GM06990 (cell line): Measurements from ENCODE around the gene ZNF445.
"Not testable (repeated sequence)": the region's sequence is repeated elsewhere in the genome, so short reads cannot be mapped to it uniquely, and the experiment has no call there.

ENCODE experiments used
- DNase-seq: peaks from one replicate; pipeline ENCODE4 v3.0.0-alpha.2; 2011; ENCODE audit not compliant: insufficient read length; ENCODE audit errors: extremely low read depth
- H3K27me3 ChIP-seq: replicated peaks from 2 replicates; pipeline ENCODE4 v1.6.0; 2011; ENCODE audit warnings: low read length; ENCODE audit not compliant: control insufficient read depth, insufficient read depth
- H3K36me3 ChIP-seq: 2 replicates; pipeline ENCODE4 v1.5.1; 2011; ENCODE audit warnings: low read length; ENCODE audit not compliant: control insufficient read depth, insufficient read depth
- H3K4me3 ChIP-seq: replicated peaks from 2 replicates; pipeline ENCODE4 v1.5.1; 2011; ENCODE audit warnings: low read depth, mild to moderate bottlenecking, control low read depth, low read length
- TF ChIP-seq, protein P1 (sequence below): IDR thresholded peaks from 2 replicates; pipeline ENCODE4 v1.5.1; 2011; ENCODE audit warnings: low read length, control low read depth, mild to moderate bottlenecking, inconsistent platforms; ENCODE audit not compliant: insufficient read depth, poor library complexity, severe bottlenecking

The ZNF445 gene

GRCh38 chr3:44476963-44477311 is 533 bp downstream of the ZNF445 start:
- Histone ChIP-seq H3K27me3 (no peaks in the 10 kb centered on the region), H3K4me3 (peak overlapping the region; percentile 57), H3K36me3 (no peaks in the 10 kb centered on the region)
- TF ChIP-seq, protein P1, sequence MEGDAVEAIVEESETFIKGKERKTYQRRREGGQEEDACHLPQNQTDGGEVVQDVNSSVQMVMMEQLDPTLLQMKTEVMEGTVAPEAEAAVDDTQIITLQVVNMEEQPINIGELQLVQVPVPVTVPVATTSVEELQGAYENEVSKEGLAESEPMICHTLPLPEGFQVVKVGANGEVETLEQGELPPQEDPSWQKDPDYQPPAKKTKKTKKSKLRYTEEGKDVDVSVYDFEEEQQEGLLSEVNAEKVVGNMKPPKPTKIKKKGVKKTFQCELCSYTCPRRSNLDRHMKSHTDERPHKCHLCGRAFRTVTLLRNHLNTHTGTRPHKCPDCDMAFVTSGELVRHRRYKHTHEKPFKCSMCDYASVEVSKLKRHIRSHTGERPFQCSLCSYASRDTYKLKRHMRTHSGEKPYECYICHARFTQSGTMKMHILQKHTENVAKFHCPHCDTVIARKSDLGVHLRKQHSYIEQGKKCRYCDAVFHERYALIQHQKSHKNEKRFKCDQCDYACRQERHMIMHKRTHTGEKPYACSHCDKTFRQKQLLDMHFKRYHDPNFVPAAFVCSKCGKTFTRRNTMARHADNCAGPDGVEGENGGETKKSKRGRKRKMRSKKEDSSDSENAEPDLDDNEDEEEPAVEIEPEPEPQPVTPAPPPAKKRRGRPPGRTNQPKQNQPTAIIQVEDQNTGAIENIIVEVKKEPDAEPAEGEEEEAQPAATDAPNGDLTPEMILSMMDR = no peak
- DNase-seq = no peak

DNA sequence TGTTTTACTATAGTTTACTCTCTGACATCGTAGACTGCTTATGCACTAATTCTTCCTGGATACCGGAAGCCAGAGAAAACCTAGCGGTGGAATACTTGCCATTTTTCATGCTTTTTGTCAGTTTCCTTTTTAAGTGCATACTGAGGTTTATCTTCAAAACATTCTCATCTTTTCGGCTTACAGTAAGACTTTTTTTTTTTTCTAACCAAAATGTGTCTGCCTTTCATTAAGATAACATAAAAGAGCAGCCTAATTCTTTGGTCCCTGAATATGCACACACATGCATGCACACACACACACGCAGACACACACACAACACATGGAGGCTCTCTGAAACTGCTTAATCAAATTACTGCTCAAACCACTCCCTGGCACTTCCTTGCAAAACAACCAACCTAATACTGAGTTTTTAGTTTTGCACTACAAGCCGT is 1.3 kb downstream of the ZNF445 start:
- TF ChIP-seq, protein P1 = no peak

DNA sequence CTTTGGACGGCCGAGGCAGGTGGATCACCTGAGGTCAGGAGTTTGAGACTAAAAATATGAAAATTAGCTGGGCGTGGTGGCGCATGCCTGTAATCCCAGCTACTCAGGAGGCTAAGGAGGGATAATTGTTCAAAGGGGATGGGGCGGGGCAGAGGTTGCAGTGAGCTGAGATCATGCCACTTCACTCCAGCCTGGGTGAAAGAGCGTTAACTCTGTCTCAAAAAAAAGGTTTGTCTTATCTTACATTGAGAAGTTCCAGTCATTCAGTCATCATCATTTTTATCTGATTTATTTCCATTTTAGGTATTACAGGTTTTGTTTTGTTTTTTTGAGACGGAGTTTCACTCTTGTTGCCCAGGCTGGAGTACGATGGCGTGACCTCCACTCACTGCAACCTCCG is 2.6 kb downstream of the ZNF445 start:
- not testable (repeated sequence) for DNase-seq, H3K36me3 ChIP-seq, H3K4me3 ChIP-seq, H3K27me3 ChIP-seq

More for the DNA sequence above, 1.3 kb downstream of the ZNF445 start:
- H3K4me3 ChIP-seq = peak overlapping the region; percentile 57
- H3K36me3 ChIP-seq = no peaks in the 10 kb centered on the region
- DNase-seq = peak; percentile 14
- H3K27me3 ChIP-seq = no peaks in the 10 kb centered on the region

DNA sequence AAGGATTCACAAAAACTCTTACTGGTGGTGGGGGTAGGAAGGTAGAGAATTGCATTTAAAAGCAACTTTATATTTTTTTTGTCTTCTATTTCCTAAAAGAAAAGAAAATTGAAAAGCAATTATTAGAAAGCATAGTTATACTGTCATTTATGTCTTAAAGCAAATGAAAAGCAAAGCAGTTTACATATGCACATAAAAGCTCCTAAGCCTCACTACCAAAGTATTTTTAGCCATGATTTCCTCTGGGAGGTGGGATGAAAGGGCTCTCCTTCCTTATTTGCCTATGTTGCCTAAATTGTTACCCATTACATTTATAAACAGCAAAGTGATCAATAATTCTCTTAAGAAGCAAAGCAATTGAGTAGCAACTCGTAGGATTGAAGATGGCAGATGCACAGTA is 7.0 kb downstream of the ZNF445 start:
- Histone ChIP-seq H3K4me3 (no peak overlapping the region), H3K27me3 (no peaks in the 10 kb centered on the region), H3K36me3 (peaks cover 7% of the 10 kb centered on the region)
- TF ChIP-seq, protein P1 = no peak
- DNase-seq = no peak

GRCh38 chr3:44469914-44470313 is 7.6 kb downstream of the ZNF445 start:
- DNase-seq = no peak
- no peak overlapping the region for H3K4me3 ChIP-seq
- H3K36me3 ChIP-seq = peaks cover 7% of the 10 kb centered on the region
- H3K27me3 ChIP-seq = no peaks in the 10 kb centered on the region
- TF ChIP-seq, protein P1 = no peak

GRCh38 chr3:44468572-44469520 is 8.6 kb downstream of the ZNF445 start:
- DNase-seq = no peak
- H3K27me3 ChIP-seq = no peaks in the 10 kb centered on the region
- TF ChIP-seq, protein P1 = no peak
- no peak overlapping the region for H3K4me3 ChIP-seq
- peaks cover 9% of the 10 kb centered on the region for H3K36me3 ChIP-seq

GRCh38 chr3:44468099-44468537 is 9.4 kb downstream of the ZNF445 start:
- H3K4me3 ChIP-seq, H3K36me3 ChIP-seq, H3K27me3 ChIP-seq, DNase-seq: not testable (repeated sequence)
